ENCODE data around the gene S100PBP.

DNA sequence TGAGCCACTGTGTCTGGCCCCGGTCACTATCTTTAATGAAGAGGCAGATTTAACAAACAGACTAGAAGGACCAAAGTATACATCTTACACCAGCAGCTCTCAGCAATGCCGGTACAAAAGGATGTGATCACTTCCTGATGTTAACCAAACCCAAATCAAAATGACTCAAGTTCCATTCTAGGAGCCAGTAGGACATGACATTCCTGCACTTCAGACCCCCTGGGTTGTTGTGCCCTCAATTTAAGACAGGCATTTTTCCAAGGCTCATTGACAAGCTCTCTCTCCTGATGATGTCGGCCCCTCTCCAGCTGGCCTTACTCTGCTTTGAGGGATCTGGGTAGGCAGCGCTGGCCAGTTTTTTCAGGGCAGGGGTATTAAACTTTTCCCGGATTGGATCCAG, 35.4 kb upstream of the S100PBP start:
- TF ChIP-seq POLR2A (IDR thresholded peaks at IDR 0.05; ENCODE audit: low read depth, low read length) (no peak), BHLHE40 (IDR thresholded peaks at IDR 0.05; ENCODE audit: low read depth, low read length) (no peak), MAZ (IDR thresholded peaks at IDR 0.05; ENCODE audit: borderline replicate concordance, low read depth, low read length) (no peak), RCOR1 (IDR thresholded peaks at IDR 0.05; ENCODE audit: insufficient replicate concordance, low read length) (no peak), RAD21 (IDR thresholded peaks at IDR 0.05; ENCODE audit: low read length) (no peak), SMC3 (IDR thresholded peaks at IDR 0.05; ENCODE audit: low read depth, low read length) (no peak), CEBPB (IDR thresholded peaks at IDR 0.05; ENCODE audit: low read depth, low read length) (no peak), RFX5 (IDR thresholded peaks at IDR 0.05; ENCODE audit: low read depth, low read length) (no peak), CHD1 (IDR thresholded peaks at IDR 0.05; ENCODE audit: low read depth, low read length) (no peak), MAFK (IDR thresholded peaks at IDR 0.05; ENCODE audit: low read depth, low read length) (no peak)
- TF ChIP-seq, protein P1, sequence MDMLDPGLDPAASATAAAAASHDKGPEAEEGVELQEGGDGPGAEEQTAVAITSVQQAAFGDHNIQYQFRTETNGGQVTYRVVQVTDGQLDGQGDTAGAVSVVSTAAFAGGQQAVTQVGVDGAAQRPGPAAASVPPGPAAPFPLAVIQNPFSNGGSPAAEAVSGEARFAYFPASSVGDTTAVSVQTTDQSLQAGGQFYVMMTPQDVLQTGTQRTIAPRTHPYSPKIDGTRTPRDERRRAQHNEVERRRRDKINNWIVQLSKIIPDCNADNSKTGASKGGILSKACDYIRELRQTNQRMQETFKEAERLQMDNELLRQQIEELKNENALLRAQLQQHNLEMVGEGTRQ (IDR thresholded peaks at IDR 0.05; ENCODE audit: low read depth, low read length): no peak
- TF ChIP-seq, protein P2, sequence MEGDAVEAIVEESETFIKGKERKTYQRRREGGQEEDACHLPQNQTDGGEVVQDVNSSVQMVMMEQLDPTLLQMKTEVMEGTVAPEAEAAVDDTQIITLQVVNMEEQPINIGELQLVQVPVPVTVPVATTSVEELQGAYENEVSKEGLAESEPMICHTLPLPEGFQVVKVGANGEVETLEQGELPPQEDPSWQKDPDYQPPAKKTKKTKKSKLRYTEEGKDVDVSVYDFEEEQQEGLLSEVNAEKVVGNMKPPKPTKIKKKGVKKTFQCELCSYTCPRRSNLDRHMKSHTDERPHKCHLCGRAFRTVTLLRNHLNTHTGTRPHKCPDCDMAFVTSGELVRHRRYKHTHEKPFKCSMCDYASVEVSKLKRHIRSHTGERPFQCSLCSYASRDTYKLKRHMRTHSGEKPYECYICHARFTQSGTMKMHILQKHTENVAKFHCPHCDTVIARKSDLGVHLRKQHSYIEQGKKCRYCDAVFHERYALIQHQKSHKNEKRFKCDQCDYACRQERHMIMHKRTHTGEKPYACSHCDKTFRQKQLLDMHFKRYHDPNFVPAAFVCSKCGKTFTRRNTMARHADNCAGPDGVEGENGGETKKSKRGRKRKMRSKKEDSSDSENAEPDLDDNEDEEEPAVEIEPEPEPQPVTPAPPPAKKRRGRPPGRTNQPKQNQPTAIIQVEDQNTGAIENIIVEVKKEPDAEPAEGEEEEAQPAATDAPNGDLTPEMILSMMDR (conservative IDR thresholded peaks at IDR 0.05; ENCODE audit: low read depth, low read length): no peak
- TF ChIP-seq, protein P3, sequence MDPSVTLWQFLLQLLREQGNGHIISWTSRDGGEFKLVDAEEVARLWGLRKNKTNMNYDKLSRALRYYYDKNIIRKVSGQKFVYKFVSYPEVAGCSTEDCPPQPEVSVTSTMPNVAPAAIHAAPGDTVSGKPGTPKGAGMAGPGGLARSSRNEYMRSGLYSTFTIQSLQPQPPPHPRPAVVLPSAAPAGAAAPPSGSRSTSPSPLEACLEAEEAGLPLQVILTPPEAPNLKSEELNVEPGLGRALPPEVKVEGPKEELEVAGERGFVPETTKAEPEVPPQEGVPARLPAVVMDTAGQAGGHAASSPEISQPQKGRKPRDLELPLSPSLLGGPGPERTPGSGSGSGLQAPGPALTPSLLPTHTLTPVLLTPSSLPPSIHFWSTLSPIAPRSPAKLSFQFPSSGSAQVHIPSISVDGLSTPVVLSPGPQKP (IDR thresholded peaks at IDR 0.05; ENCODE audit: borderline replicate concordance, low read depth, low read length): no peak
